Hepatocyte (in vitro differentiated cells): ENCODE results near the gene MTA2. TPM values are rescaled to one million over a fixed set of nuclear protein-coding genes. Genes with fewer than 3 reads are reported as not detected.

ENCODE experiments used
- DNase-seq: peaks from one replicate; pipeline ENCODE4 v3.0.0-alpha.2; 2016; ENCODE audit warnings: low spot score
- H2AFZ ChIP-seq: fragments of 200-600 bp; sonication (generic); 2 replicates; pipeline ENCODE4 v1.6.0; 2016; ENCODE audit warnings: antibody characterized with exemption, mild to moderate bottlenecking
- H3K27ac ChIP-seq: fragments of 200-600 bp; sonication (generic); 2 replicates; pipeline ENCODE4 v1.5.1; 2016; ENCODE audit warnings: mild to moderate bottlenecking
- H3K27me3 ChIP-seq: fragments of 200-600 bp; sonication (generic); 2 replicates; pipeline ENCODE4 v1.6.1; 2016
- H3K36me3 ChIP-seq: fragments of 200-600 bp; sonication (generic); replicated peaks from 2 replicates; pipeline ENCODE4 v1.5.1; 2016; ENCODE audit warnings: low read depth; ENCODE audit not compliant: insufficient read depth
- H3K4me1 ChIP-seq: fragments of 200-600 bp; sonication (generic); 2 replicates; pipeline ENCODE4 v1.5.1; 2016; ENCODE audit warnings: mild to moderate bottlenecking, moderate library complexity; ENCODE audit not compliant: insufficient read depth
- H3K4me2 ChIP-seq: fragments of 200-600 bp; sonication (generic); 2 replicates; pipeline ENCODE4 v1.6.0; 2016
- H3K4me3 ChIP-seq: fragments of 200-600 bp; sonication (generic); 2 replicates; pipeline ENCODE4 v1.5.1; 2016; ENCODE audit warnings: mild to moderate bottlenecking
- H3K79me2 ChIP-seq: fragments of 200-600 bp; sonication (generic); 2 replicates; pipeline ENCODE4 v1.6.0; 2017; ENCODE audit warnings: mild to moderate bottlenecking
- H3K9me2 ChIP-seq: fragments of 200-600 bp; sonication (generic); replicated peaks from 2 replicates; pipeline ENCODE4 v1.6.0; 2017; ENCODE audit warnings: mild to moderate bottlenecking; ENCODE audit not compliant: insufficient read depth
- H3K9me3 ChIP-seq: fragments of 200-600 bp; sonication (generic); 2 replicates; pipeline ENCODE4 v1.5.1; 2016; ENCODE audit warnings: low read depth, mild to moderate bottlenecking
- H4K20me1 ChIP-seq: fragments of 200-600 bp; sonication (generic); 2 replicates; pipeline ENCODE4 v1.6.0; 2016; ENCODE audit warnings: mild to moderate bottlenecking; ENCODE audit not compliant: insufficient read depth, poor library complexity, severe bottlenecking
- CTCF ChIP-seq: fragments of 200-600 bp; sonication (generic); IDR thresholded peaks from 2 replicates; pipeline ENCODE4 v1.5.1; 2016; ENCODE audit warnings: antibody characterized with exemption, mild to moderate bottlenecking; ENCODE audit not compliant: poor library complexity
- EZH2 ChIP-seq: fragments of 200-600 bp; sonication (generic); IDR thresholded peaks from 2 replicates; pipeline ENCODE4 v1.6.1; 2016; ENCODE audit warnings: antibody characterized with exemption, mild to moderate bottlenecking, borderline replicate concordance
- EZH2phosphoT487 ChIP-seq: fragments of 200-600 bp; sonication (generic); IDR thresholded peaks from one replicate; pipeline ENCODE4 v1.6.1; 2018; ENCODE audit warnings: antibody characterized with exemption, mild to moderate bottlenecking, low read depth, moderate library complexity; ENCODE audit not compliant: unreplicated experiment, severe bottlenecking
- WGBS: methylation state at CpG from one replicate; pipeline ENCODE4 v1.1.6; 2016; ENCODE audit warnings: low lambda C conversion rate; ENCODE audit errors: missing lambda C conversion rate; 5-methylcytosine and 5-hydroxymethylcytosine counted together
- microRNA-seq: library from miRNA; unstranded; fragments of <30 nt; microRNA quantifications from one replicate; pipeline ENCODE4, GENCODE V29; 2017
- polyA plus RNA-seq: library from polyadenylated mRNA; unstranded; fragments of >200 nt; fragmentation: Nextera tagmentation; extraction: Ambion mirVana; gene quantifications from 2 replicates; pipeline ENCODE4 v1.2.1, GENCODE V29; 2016
- small RNA-seq: library from RNA; depleted of rRNA; stranded (forward); fragments of <200 nt; gene quantifications from one replicate; pipeline ENCODE3, GENCODE V24; 2014
- total RNA-seq: library from RNA; depleted of rRNA; stranded (reverse); fragments of >200 nt; gene quantifications from 2 replicates; pipeline ENCODE4 v1.2.3, GENCODE V29; 2014

MTA2 gene
- total and polyA plus RNA-seq, 2 experiments from 2014 or later, result 25.6 to 53.1 TPM

- peak overlapping the region; percentile 99 for H3K27ac ChIP-seq
- H3K36me3 ChIP-seq, result no peaks in the 10 kb centered on the region
- H3K4me3 ChIP-seq, result peak overlapping the region; percentile 96
- H3K9me2 ChIP-seq, result no peaks in the 10 kb centered on the region
- 1% methylated on average over 21 of the region's 59 CpGs for WGBS
- H3K4me1 ChIP-seq, result peaks cover 63% of the 10 kb centered on the region
- no peaks in the 10 kb centered on the region for H3K27me3 ChIP-seq
- H2AFZ ChIP-seq, result peak overlapping the region; percentile 51
- DNase-seq, result peak; percentile 94
- H3K79me2 ChIP-seq, result peaks cover 58% of the 10 kb centered on the region
- TF ChIP-seq EZH2phosphoT487 (no peak), CTCF (peak; percentile 24), EZH2 (no peak)
- H3K4me2 ChIP-seq, result peak overlapping the region; percentile 95
- peaks cover 43% of the 10 kb centered on the region for H4K20me1 ChIP-seq
- no peaks in the 10 kb centered on the region for H3K9me3 ChIP-seq
These were observed 56.0 kb downstream of the MTA2 start for GRCh38 chr11:62545437-62546243.

- H3K4me1 ChIP-seq, result peaks cover 72% of the 10 kb centered on the region
- peaks cover 65% of the 10 kb centered on the region for H3K79me2 ChIP-seq
- H4K20me1 ChIP-seq, result peaks cover 52% of the 10 kb centered on the region
- no peaks in the 10 kb centered on the region for H3K9me2 ChIP-seq
- H3K9me3 ChIP-seq, result no peaks in the 10 kb centered on the region
- DNase-seq, result peak; percentile 55
- TF ChIP-seq EZH2phosphoT487, result no peak
- no peak for TF ChIP-seq CTCF
- TF ChIP-seq EZH2, result no peak
- H3K27ac ChIP-seq, result peak overlapping the region; percentile 99
- H3K36me3 ChIP-seq, result no peaks in the 10 kb centered on the region
- H3K4me3 ChIP-seq, result peak overlapping the region; percentile 96
- no peaks in the 10 kb centered on the region for H3K27me3 ChIP-seq
- H2AFZ ChIP-seq, result no peak overlapping the region
- WGBS, result 7% methylated on average over 32 of the region's 32 CpGs
- peak overlapping the region; percentile 95 for H3K4me2 ChIP-seq
These were observed 56.9 kb downstream of the MTA2 start for GRCh38 chr11:62544581-62545436.

DNA sequence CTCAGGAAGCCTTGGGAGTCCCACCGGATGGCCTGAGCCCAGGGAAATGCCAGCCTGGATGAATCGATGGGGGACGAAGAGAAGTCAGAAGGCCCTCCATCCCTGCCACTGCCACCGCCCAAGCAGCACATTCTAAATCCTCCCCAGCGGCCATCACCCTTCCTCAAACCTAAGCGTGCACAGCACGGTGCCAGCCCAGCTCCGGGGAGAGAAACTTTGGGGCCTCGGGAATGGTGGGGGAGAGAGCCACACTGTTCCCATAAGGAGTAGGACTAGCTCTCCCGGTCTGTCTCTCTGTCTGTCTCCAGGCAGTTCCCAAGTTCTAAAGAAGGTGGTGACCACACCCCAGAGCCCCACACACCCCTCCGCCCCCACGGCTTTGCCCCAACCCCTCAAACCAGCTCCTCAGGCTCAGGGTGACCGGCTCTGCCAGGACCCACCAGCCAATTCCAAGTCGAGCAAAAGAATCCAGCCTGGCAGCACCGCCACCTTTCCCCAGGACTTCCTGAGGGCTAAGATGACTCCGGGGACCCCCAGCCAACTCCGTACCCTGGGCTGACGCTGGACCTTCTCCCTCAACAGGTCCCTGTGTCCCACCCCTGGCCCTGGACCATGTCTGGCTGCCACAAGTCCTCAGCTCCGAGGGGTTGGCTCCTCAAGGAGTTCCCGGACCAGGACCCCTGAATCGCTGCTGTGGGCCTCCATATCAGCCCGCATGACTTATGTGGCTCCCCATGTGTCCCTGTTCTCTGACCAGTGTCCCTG is 57.8 kb downstream of the MTA2 start:
- Histone ChIP-seq H3K79me2 (peaks cover 73% of the 10 kb centered on the region), H3K4me2 (peak overlapping the region; percentile 95), H3K9me2 (no peaks in the 10 kb centered on the region), H2AFZ (no peak overlapping the region), H3K27me3 (no peaks in the 10 kb centered on the region), H4K20me1 (peaks cover 59% of the 10 kb centered on the region), H3K9me3 (no peaks in the 10 kb centered on the region), H3K4me1 (peaks cover 73% of the 10 kb centered on the region), H3K27ac (peak overlapping the region; percentile 99), H3K36me3 (no peaks in the 10 kb centered on the region), H3K4me3 (peak overlapping the region; percentile 96)
- 41% methylated on average over 22 of the region's 22 CpGs for whole genome bisulfite sequencing
- DNase-seq, result no peak
- TF ChIP-seq EZH2 (no peak), CTCF (no peak), EZH2phosphoT487 (no peak)

Small RNA genes within 50 kb of the gene (microRNA-seq; reads per million reads assigned to microRNA genes)
- 7.6 reads per million, percentile 19 among the genes with 10 or more reads in this experiment for gene MIR6747

Small RNA genes within 50 kb of the gene (small RNA-seq; reads per million reads assigned to genes)
- gene AP001458.1 (not detected), gene EEF1G (not detected), gene MIR6747 (0.19 reads per million)

Other genes with a start within 250 kb of the MTA2 start
- gene SCGB1A1, start 182.8 kb downstream of the MTA2 start, total RNA-seq, result not detected in 2 replicates
- gene SCGB1A1, start 182.8 kb downstream of the MTA2 start, polyA plus RNA-seq, result not detected in 2 replicates
- gene AHNAK, start 55.1 kb downstream of the MTA2 start, total RNA-seq, result 218 and 237 TPM in 2 replicates
- gene AHNAK, start 55.1 kb downstream of the MTA2 start, polyA plus RNA-seq, result 38.0 and 47.6 TPM in 2 replicates
- gene EEF1G, start 28.0 kb downstream of the MTA2 start, total RNA-seq, result 1,612 and 1,634 TPM in 2 replicates
- gene EEF1G, start 28.0 kb downstream of the MTA2 start, polyA plus RNA-seq, result 501 and 526 TPM in 2 replicates
- gene TUT1, start 10.3 kb downstream of the MTA2 start, total RNA-seq, result 6.7 and 11.7 TPM in 2 replicates
- 14.2 and 16.5 TPM in 2 replicates for gene TUT1, start 10.3 kb downstream of the MTA2 start, polyA plus RNA-seq
- 18.3 and 21.6 TPM in 2 replicates for gene EML3, start 10.9 kb upstream of the MTA2 start, total RNA-seq
- 22.6 and 51.0 TPM in 2 replicates for gene EML3, start 10.9 kb upstream of the MTA2 start, polyA plus RNA-seq
- gene ROM1, start 11.4 kb upstream of the MTA2 start, total RNA-seq, result 1.5 and 1.9 TPM in 2 replicates
- 2.1 and 3.2 TPM in 2 replicates for gene ROM1, start 11.4 kb upstream of the MTA2 start, polyA plus RNA-seq
- gene B3GAT3, start 20.1 kb upstream of the MTA2 start, total RNA-seq, result 32.3 and 34.4 TPM in 2 replicates
- 59.6 and 61.4 TPM in 2 replicates for gene B3GAT3, start 20.1 kb upstream of the MTA2 start, polyA plus RNA-seq
- gene GANAB, start 44.7 kb upstream of the MTA2 start, total RNA-seq, result 251 and 254 TPM in 2 replicates
- gene GANAB, start 44.7 kb upstream of the MTA2 start, polyA plus RNA-seq, result 212 and 232 TPM in 2 replicates
- 12.6 and 18.7 TPM in 2 replicates for gene INTS5, start 51.4 kb upstream of the MTA2 start, total RNA-seq
- 19.1 and 21.1 TPM in 2 replicates for gene INTS5, start 51.4 kb upstream of the MTA2 start, polyA plus RNA-seq
- 63.7 and 80.4 TPM in 2 replicates for gene C11orf98, start 63.3 kb upstream of the MTA2 start, total RNA-seq
- gene C11orf98, start 63.3 kb upstream of the MTA2 start, polyA plus RNA-seq, result 116 and 133 TPM in 2 replicates
- gene CSKMT, start 63.4 kb upstream of the MTA2 start, total RNA-seq, result 10.0 and 22.5 TPM in 2 replicates
- gene CSKMT, start 63.4 kb upstream of the MTA2 start, polyA plus RNA-seq, result 5.7 and 7.1 TPM in 2 replicates
- 8.9 and 11.1 TPM in 2 replicates for gene UQCC3, start 69.8 kb upstream of the MTA2 start, total RNA-seq
- gene UQCC3, start 69.8 kb upstream of the MTA2 start, polyA plus RNA-seq, result 17.0 and 19.0 TPM in 2 replicates
- gene LBHD1, start 70.4 kb upstream of the MTA2 start, total RNA-seq, result 5.4 and 11.2 TPM in 2 replicates
- gene LBHD1, start 70.4 kb upstream of the MTA2 start, polyA plus RNA-seq, result 6.5 and 6.7 TPM in 2 replicates
- 73.0 and 74.1 TPM in 2 replicates for gene UBXN1, start 77.2 kb upstream of the MTA2 start, total RNA-seq
- 73.2 and 73.8 TPM in 2 replicates for gene UBXN1, start 77.2 kb upstream of the MTA2 start, polyA plus RNA-seq
- 0.40 and 1.1 TPM in 2 replicates for gene LRRN4CL, start 87.7 kb upstream of the MTA2 start, total RNA-seq
- 0.15 and 0.41 TPM in 2 replicates for gene LRRN4CL, start 87.7 kb upstream of the MTA2 start, polyA plus RNA-seq
- gene BSCL2, start 105.6 kb upstream of the MTA2 start, total RNA-seq, result 39.3 and 49.2 TPM in 2 replicates
- 78.7 and 81.0 TPM in 2 replicates for gene BSCL2, start 105.6 kb upstream of the MTA2 start, polyA plus RNA-seq
- 0.23 and 0.24 TPM in 2 replicates for gene GNG3, start 105.8 kb upstream of the MTA2 start, total RNA-seq
- 0.41 and 1.2 TPM in 2 replicates for gene GNG3, start 105.8 kb upstream of the MTA2 start, polyA plus RNA-seq
- 14.0 and 15.4 TPM in 2 replicates for gene HNRNPUL2, start 125.6 kb upstream of the MTA2 start, total RNA-seq
- gene HNRNPUL2, start 125.6 kb upstream of the MTA2 start, polyA plus RNA-seq, result 2.3 and 3.7 TPM in 2 replicates
- 26.3 and 35.0 TPM in 2 replicates for gene TTC9C, start 126.6 kb upstream of the MTA2 start, total RNA-seq
- 35.4 and 39.9 TPM in 2 replicates for gene TTC9C, start 126.6 kb upstream of the MTA2 start, polyA plus RNA-seq
- 7.0 and 11.0 TPM in 2 replicates for gene ZBTB3, start 152.3 kb upstream of the MTA2 start, total RNA-seq
- gene ZBTB3, start 152.3 kb upstream of the MTA2 start, polyA plus RNA-seq, result 4.0 and 4.3 TPM in 2 replicates
- 96.5 and 110 TPM in 2 replicates for gene POLR2G, start 159.7 kb upstream of the MTA2 start, total RNA-seq
- gene POLR2G, start 159.7 kb upstream of the MTA2 start, polyA plus RNA-seq, result 171 and 195 TPM in 2 replicates
- 20.5 and 23.2 TPM in 2 replicates for gene TAF6L, start 169.5 kb upstream of the MTA2 start, total RNA-seq
- gene TAF6L, start 169.5 kb upstream of the MTA2 start, polyA plus RNA-seq, result 35.9 and 36.0 TPM in 2 replicates
- gene TMEM179B, start 185.5 kb upstream of the MTA2 start, total RNA-seq, result 78.0 and 99.1 TPM in 2 replicates
- gene TMEM179B, start 185.5 kb upstream of the MTA2 start, polyA plus RNA-seq, result 163 and 172 TPM in 2 replicates
- gene TMEM223, start 190.1 kb upstream of the MTA2 start, total RNA-seq, result 28.4 and 31.9 TPM in 2 replicates
- gene TMEM223, start 190.1 kb upstream of the MTA2 start, polyA plus RNA-seq, result 30.3 and 36.1 TPM in 2 replicates
- 37.2 and 37.6 TPM in 2 replicates for gene NXF1, start 203.6 kb upstream of the MTA2 start, total RNA-seq
- 71.9 and 91.4 TPM in 2 replicates for gene NXF1, start 203.6 kb upstream of the MTA2 start, polyA plus RNA-seq
- gene STX5, start 230.2 kb upstream of the MTA2 start, total RNA-seq, result 35.4 and 37.3 TPM in 2 replicates
- gene STX5, start 230.2 kb upstream of the MTA2 start, polyA plus RNA-seq, result 49.7 and 50.4 TPM in 2 replicates
- gene TEX54, start 231.0 kb upstream of the MTA2 start, total RNA-seq, result not detected in 2 replicates
- gene TEX54, start 231.0 kb upstream of the MTA2 start, polyA plus RNA-seq, result 1.8 and 3.5 TPM in 2 replicates
- 28.0 and 30.9 TPM in 2 replicates for gene WDR74, start 237.7 kb upstream of the MTA2 start, total RNA-seq
- gene WDR74, start 237.7 kb upstream of the MTA2 start, polyA plus RNA-seq, result 28.9 and 34.1 TPM in 2 replicates